Measurements from ENCODE around the gene RBM3.

GRCh38 chrX:48590203-48591103, 16.2 kb downstream of the RBM3 start:
- no peak for TF ChIP-seq CTCF (IDR thresholded peaks at IDR 0.05; ENCODE audit: insufficient read depth, low read depth, low read length)
- no peak for TF ChIP-seq EZH2 (IDR thresholded peaks at IDR 0.05; ENCODE audit: insufficient read depth, low read length)
